A673 (cell line): ENCODE results near the gene HAND2.

Experiments
- EZH2 ChIP-seq: fragments of 200-600 bp; sonication (generic); IDR thresholded peaks from 2 replicates; pipeline ENCODE4 v1.6.1; 2017; ENCODE audit warnings: borderline replicate concordance, low read depth, mild to moderate bottlenecking, mixed read lengths, antibody characterized with exemption, low read length; ENCODE audit not compliant: poor library complexity, severe bottlenecking
- TF ChIP-seq, protein P1 (sequence below): fragments of 300-800, 200-600 bp; sonication (generic); conservative IDR thresholded peaks from 2 replicates; pipeline ENCODE4 v1.5.1; 2017; ENCODE audit warnings: low read depth, mild to moderate bottlenecking, antibody characterized with exemption, low read length, moderate library complexity, mixed read lengths

DNA sequence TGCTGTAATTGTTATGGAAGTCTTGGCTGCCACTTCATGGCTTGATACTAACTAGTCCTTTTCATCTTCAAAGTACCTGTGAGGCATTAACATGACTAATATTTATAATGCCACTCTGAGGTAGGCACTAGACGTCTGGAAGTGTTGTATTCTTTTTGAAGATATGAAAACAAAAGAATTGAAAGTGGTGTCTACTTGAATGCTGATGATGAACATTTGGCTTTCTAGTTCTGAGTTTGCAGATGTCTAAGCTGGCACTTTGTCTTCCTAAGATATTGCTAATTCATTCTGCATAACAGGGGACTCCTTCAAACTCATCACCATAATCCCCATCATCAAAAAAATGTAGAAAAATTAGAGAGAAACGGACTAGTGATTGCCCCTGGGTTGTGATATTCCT is 41.6 kb upstream of the HAND2 start:
- TF ChIP-seq, protein P1, sequence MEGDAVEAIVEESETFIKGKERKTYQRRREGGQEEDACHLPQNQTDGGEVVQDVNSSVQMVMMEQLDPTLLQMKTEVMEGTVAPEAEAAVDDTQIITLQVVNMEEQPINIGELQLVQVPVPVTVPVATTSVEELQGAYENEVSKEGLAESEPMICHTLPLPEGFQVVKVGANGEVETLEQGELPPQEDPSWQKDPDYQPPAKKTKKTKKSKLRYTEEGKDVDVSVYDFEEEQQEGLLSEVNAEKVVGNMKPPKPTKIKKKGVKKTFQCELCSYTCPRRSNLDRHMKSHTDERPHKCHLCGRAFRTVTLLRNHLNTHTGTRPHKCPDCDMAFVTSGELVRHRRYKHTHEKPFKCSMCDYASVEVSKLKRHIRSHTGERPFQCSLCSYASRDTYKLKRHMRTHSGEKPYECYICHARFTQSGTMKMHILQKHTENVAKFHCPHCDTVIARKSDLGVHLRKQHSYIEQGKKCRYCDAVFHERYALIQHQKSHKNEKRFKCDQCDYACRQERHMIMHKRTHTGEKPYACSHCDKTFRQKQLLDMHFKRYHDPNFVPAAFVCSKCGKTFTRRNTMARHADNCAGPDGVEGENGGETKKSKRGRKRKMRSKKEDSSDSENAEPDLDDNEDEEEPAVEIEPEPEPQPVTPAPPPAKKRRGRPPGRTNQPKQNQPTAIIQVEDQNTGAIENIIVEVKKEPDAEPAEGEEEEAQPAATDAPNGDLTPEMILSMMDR = no peak
- no peak for TF ChIP-seq EZH2
